Measurements from ENCODE around the gene CCDC88C. TPM values are rescaled to one million over a fixed set of nuclear protein-coding genes. Genes with fewer than 3 reads are reported as not detected.

The CCDC88C gene
- total RNA-seq, 1 donor from 2014 or later, result 78.5 TPM

DNA sequence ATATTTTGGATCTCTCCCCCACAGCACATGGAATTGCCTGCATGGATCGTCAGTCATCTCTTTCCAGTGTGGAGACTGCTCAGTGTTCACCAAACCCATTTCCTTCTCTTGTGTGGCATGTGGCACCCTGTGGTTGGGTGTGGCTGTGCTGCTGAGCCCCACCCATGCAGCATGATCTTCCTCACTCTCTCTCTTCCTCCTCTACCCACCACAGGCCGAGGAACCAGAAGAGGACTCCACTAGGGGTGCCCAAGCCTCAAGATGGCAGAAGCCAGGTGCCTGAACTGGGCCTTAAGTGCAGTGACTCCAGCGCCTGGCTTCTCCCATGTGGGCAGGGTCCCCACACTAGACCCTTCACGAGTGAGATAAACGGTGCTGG is 106.3 kb downstream of the CCDC88C start:
- DNase-seq (ENCODE audit: low spot score), result no peak

DNA sequence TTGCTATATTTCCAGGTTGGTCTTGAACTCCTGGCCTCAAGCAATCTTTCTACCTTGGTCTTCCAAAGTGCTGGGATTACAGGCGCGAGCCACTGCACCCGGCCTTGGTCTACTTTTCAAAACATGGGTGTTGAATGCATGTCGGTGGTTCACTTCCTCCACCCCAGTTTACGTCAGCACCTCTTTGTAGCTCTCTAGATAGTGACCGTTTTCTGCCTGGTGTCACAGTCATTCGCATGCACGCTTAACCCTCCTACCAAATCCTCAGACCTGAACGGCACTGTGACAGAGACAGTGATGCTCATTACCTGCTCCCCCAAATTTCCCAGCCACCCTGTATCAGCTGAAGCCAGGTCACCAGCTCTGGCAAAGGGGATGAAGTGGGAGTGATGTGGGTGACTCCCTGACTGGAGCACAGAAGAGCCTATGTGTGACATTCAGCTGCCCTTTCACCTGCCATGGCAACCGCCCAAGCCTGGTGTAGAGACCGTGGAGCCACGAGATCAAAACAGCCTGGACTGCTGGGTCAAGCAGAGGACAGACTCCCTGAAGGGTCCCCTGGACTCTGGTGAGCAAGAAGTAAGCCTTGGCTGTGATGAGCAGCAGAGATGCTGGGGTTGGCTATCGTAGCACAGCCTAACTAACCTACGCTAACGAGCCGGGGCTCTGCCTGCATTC is 106.9 kb downstream of the CCDC88C start:
- DNase-seq (ENCODE audit: low spot score), result no peak

DNA sequence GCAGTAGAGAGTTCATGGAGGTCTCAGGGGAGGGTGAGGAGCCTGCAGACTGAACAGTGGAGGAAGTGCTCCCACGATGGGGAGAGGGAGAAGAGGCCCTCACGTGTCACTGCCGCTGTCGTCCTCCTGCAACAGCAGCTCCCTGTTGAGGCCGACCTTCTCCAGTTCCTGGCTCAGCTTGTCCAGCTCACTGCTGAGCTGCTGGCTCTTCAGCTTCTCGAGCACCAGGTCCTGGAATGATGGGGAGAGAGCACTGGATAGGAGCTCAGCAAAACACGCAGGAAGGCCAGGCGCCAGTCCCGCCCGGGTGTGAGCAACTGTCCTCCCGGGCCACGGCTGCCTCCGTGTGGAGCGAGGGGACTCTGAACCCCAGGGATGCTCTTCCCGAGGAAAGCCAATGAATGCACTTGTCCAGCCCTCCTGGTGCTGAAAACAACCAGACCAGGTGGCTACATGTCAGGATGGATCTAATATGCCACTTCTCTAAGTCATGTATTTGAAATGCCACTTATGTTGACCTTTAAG is 107.8 kb downstream of the CCDC88C start:
- no peak for DNase-seq (ENCODE audit: low spot score)

DNA sequence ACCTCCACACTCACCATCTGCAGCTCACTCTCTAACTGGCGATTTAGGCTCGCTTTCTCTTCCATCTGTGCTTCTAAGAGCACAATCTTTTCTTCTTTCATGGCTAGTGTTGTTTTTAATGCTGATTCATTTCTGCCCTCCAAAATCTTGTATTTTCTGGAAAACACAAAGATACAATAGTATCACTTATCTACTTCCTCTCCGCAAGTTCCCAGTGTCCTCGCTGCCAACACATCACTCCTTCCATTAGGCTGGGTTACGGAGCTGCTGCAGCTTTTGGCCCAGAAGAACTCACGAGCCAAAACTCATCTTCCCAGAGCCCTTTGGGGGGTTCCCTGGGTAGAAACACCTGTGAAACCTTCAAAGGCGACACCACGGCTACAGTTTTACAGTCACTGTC is 109.3 kb downstream of the CCDC88C start:
- no peak for DNase-seq (ENCODE audit: low spot score)

DNA sequence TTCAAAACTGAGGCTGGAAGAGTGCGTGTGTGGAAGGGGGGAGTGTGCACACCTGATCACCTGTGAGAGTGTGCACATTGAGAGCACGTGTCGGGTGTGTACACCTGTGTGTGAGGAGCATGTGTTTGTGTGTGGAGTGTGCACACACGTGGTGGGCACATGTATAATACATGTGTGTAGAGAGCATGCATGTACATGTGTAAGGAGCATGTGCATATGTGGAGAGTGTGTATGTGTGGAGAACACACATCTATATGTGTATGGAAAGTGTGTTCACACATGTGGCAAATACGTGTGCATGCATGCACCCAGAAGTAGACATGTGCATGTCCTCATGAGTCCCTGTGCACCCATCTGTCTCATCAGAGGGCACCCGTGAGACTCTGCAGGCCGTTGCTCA is 110.0 kb downstream of the CCDC88C start:
- DNase-seq (ENCODE audit: low spot score), result no peak

DNA sequence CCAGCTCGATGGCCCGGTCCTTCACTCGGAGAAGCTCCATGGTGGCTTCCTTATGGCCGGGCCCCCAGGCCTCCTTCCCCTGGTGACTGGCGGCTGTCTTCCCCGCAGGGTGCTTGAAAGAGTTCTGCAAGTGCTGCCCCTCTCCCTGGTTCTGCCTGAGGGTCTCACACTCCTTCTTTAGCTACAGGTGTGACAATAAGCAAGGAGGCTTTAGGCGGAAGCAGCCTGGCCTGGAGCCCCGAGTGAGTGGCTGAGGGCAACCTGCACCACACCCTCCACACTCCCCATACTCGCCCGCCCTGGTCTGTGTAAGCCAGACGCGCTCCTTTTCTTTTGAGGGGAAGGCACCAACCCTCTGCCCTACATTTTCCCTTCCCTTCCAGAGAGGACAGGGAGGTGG is 110.6 kb downstream of the CCDC88C start:
- no peak for DNase-seq (ENCODE audit: low spot score)

DNA sequence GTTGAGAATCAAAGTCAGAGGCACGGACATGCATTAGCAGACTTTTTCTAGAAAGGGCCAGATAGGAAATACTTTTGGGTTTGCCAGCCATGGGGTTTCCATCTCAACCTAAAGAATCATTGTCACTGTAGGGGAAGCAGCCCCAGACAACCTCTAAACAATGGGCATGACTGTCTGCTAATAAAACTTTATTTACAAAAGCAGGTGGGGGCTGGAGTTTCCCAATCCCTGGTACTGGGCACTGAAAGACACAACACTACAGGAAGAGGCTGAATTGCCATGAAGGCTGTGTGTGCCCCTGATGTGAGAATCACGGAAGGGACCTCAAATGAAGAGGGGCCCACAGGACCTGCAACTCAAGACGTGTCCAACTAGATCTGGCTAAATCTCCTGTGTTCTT is 111.1 kb downstream of the CCDC88C start:
- DNase-seq (ENCODE audit: low spot score), result no peak

DNA sequence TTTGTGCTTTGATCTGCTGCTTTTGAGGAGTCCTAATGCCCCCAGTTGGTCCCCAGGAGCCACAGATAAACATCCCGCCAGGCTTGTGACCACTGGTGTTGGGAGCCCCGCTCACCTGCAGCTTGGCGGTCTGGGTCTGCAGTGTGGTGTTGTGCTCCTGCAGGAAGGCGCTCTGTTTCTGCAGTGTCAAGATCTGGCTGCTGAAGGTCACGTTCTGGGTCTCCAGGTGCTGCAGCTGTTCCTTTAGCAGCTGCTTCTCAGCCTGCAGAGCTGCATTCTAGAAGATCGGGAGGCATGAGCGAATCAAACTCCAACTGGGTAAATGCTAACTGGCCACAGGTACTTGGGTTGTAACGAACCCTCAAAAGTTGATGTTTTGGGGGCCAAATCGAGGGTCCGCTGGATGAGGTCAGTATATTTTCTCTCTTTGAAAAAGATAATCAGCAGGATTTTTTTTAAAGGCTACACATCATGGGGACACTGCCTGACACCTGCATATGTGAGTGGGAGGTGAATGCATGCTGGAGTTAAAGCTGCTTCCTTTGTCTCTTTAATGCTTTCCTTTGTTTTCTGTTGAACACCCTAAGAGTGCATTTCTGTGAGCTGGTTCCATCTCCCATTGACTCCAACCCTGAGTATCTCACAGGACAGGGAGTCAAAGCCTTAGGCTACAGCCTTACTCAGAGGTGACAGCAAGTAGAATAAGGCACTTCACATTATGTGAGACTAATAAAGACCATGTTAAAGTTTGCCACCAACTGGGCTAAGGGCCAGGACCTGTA is 111.8 kb downstream of the CCDC88C start:
- DNase-seq (ENCODE audit: low spot score), result no peak

DNA sequence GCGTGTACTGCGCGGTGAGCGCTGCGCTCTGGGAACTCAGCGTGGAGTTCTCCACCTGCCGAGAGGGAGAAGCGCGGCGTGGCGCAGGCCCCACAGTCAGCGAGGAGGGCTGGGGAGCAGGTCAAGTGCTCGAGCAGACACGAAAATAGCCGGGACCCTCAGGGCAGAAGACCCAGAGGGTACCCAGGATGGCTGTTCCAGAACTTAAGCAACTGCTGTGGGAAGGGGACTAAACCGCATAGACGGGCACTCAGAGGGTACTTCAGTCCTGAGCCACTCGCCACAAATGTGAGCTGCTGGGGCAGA is 113.7 kb downstream of the CCDC88C start:
- DNase-seq (ENCODE audit: low spot score), result no peak

DNA sequence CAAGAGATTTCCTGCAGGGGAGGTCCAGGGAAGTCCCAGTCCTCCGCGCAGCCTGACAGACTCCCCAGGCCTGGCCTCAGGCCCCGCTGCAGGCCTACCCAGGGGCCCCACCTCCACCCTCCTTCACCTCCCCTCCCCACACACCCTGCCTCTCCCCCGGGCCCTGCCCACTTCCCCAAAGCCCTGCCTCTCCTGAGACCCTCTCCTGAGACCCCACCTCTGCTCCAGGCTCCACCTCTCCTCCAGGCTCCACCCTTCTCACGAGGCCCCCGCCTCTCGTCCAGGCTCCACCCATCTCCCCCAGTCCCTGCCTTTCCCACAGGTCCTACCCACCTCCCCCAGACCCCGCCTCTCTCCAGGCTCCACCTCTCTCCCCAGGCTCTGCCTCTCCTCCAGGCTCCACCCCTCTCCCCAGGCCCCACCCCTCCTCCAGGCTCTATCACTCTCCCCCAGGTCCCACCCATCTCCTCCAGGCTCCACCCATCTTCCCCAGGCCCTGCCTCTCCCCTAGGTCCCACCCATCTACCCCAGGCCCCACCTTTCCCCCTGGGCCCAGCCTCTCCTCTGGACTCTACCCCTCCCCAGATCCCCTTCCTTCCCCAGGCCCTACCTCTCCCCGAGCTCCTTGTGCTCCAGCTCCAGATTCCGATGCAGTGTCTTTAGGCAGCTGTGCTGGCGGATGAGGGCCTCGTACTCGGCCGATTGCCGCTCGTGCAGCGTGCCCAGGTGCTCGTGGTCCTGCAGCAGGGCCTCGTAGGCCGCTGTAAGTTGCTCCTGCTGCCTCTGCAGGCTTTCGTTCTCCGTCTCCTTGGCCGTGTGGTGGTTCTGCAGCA is 114.3 kb downstream of the CCDC88C start:
- no peak for DNase-seq (ENCODE audit: low spot score)

DNA sequence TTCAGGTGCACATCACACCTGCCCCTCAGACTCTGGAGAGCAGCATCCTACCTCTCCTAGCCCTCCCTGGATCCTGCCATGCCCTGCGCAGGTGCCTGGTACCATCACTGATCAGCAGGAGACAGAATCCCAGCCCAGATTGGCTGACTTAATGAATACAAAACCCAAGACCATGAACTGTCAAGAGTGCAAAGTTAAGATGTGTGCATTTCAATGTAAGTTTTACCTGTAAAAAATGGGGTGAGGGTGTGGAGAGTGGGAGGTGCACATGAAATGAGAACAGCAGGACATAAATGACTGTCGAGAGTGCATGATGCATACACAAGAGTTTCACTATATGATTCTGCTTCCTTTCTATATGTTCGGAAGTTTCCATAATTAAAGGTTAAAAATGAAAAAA is 115.2 kb downstream of the CCDC88C start:
- no peak for DNase-seq (ENCODE audit: low spot score)

DNA sequence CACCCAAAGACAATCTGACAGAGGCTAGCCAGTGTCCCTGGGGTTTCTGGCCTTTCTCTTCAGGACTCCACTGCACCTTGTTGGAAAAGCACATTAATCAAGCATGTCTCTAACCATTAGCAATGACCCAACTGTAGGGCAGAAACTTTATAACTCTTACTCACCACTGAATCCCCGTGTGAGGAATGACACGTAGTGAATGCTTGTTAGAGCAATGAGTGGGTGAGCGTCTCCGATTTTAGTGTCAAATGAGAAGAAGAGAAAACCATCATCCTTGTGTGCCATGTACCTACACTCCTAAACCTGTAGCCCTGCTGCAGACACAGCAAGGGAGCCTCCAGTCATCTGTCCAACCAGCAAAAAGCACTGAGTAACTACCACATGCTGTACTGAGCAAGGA is 116.7 kb downstream of the CCDC88C start:
- no peak for DNase-seq (ENCODE audit: low spot score)

DNA sequence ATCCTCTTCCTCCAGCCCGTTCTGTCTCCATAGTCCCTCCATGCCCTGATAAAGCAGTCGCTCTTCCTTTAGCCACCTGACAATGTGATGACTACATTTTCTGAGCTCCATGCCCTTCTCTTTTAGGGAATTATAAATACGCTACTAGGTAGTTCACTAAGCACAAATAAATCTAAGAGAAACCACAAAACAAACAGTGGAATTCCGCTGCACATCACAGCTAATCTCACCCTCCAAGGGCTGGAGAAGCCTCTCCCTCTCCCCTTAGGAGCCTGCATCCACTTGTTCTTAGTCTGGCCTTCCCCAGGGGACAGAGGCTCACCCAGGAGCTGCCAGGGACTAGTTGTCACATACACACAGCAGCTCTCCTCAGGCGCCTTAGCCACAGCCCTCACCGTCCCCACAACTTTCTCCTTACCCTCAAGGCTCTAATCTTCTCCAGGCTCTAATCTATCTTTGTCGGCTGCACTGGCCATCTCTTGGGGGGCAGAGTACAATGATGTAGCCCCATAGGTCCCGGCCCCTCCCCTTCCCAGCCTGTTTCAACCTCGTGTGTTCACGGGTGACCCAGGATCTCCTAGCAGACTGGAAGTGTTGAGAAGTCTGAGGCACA is 117.2 kb downstream of the CCDC88C start:
- no peak for DNase-seq (ENCODE audit: low spot score)

DNA sequence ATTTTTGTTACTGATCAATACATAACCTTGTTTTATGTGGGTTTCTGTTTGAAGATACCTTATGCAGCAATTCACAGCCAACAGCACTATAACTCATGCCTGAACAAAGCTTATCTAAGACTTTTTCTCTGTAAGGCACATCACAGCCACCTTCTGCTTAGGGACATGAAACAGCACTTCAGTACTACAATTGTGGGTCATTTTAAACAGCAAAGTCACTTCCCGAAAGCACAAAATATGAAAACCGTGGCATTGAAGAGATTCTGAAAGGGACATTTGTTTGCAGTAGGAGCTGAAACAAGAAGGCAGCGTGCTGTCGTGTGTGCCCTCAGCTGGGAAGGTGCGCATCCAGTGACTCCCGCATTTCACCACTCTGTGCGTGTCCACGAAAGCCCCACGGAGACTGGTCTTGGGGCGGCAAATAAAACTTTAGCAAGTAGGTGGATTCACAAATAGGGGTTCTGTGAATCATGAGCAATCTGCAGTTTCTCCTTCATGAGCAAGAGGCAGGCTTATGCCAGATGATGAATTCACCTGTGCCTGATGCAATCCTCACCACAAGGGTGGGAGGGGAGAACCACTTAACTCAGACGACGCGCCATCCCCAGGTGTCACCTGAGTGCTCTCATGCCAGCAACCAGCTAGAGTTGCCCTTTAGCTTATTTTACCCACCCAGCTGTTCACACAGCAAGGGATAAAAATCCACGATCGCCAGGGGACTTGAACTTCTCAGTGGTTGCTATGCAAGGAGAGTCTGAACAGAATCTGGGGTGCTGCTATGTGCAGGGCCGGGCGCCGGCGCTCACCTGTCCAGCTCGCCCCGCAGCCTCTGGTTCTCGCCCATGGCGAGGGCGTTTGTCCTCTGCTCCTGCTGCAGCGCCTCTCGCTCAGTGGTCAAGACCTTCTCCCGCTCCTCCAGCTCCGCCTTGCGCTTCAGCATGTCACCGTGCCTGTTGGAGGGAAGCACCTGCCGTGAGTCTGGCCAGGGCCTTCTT is 118.2 kb downstream of the CCDC88C start:
- no peak for DNase-seq (ENCODE audit: low spot score)

DNA sequence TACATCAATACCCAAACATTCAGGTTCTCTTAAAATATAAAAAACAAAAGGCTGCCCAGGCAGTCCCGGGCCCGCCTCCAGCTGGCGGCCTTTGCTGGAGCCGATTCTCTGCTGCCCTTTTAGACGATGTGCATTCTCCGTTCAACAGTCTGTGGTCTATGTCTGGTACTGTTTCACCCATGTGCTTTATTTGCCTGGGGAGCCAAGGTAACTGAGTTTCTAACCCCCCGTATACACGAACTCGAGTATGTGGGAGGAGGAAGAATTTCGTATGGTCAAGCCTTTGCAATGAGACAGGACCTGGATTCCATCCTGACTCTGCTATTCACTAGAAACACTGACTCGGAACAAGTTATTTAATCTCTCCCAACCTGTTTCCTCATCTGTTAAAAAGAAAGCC is 119.0 kb downstream of the CCDC88C start:
- no peak for DNase-seq (ENCODE audit: low spot score)

DNA sequence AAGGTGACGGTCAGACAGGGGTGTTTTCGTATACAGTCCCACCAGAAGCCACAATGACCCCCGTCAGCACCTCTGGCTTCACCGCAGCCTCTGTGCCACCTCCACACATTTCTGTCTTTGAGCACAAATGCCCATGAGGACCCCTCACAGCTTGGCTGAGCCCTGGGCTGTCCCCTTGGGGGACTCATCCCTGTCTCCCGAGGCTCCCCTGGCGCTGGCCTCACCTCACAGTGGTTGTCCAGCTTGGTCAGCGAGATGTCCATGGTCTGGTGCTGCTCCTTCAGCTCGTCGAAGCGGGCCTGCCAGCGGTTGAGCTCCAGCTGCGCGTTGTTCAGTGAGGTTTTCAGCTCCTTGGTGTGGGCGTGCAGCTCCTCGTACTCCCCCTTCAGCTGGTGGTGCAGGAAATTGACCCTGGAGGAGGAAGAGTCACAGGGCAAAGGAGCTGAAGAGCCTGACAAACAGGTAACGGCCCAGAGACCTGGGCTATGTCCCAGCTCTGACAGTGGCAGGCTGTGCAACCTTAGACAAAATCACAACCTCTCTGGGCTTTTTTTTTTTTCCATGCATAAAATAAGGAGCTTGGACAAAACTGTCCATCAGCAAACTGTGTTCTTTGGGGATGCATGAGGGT is 120.4 kb downstream of the CCDC88C start:
- no peak for DNase-seq (ENCODE audit: low spot score)

DNA sequence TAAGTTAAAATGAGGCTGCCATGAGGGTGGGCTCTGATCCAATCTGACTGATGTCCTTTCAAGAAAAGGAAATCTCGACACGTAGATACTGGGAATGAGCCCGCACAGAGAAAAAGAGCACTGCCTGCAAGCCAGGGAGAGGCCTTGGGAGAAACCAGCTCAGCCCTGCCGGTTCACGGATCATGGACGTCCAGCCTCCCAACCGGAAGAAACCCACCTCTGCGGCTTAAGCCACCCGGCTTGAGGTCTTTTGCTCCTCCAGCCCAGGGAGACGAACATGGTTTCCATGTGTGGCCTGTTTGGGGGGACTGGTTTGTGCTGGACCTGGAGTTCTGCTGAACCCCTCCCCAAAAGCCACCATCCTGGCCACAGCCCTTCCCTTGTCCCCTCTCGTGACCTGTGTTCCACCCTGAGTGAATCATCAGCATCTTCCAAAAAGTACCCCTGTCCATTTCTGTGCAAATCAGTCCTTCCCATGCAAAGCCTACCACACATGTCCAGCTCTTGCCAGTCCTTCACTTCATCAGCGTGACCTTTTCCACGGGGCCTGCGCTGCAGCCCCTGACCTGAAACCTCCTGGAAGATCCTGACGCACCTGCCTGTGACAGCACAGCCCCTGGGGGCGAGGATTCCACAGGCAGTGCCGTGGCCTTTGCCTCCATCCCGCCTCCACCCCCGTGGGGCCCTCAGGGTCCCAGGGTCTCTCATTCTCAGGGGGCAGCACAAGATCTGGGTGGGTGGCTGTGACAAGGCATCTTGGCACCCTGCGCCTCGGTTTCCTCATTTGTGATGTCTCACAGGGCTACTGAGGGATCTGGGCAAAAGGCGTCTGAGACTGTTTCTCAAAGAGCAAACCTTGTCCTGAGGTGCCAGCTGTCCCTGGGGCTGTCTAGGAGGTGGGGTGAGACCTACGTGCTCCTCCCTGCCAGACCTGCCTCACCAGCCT is 121.5 kb downstream of the CCDC88C start:
- DNase-seq (ENCODE audit: low spot score), result no peak

DNA sequence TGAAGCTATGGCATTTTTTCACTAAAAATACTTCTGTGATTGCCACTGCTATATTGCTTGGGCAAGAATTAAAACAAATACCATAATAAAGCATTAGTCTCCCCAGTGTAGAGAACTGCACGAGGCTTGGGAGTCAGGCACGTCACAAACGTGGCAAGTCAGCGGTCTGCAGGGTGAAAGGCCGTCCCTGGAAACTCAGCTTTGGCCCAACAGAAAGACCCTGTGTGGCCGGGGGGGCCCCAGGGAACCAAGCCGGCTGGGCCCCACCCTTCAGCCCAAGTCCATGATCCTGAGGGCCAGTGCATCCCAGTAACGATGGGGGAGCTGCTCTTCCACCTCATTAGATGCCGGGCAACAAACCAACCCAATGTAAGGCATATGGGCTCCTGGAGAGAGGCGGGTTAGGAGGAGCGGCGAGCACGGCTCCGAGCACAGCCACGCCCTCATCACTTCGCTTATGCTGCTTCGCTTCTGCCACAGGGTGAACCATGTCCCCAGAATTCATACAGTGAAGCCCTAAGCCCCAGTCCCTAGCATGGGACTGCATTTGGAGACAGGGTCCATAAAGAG is 122.3 kb downstream of the CCDC88C start:
- no peak for DNase-seq (ENCODE audit: low spot score)

DNA sequence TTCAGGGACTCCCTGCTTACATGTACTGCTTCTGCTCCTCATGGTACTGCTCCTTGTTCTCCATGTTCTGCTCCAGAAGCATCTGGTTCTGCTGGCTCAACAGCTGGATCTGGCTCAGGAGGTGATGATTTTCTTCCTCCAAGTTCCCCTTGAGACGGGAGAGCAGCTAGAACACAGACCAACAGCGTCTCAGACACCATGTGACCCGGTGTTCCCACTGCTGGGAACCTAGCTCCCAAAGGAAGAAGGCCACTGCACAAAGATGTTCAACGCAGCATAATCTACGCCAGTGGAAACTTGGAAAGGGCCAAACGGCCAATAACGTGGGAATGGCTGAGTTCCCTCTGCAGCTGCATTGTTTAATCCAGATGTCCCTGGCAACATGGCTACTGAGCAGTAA is 123.5 kb downstream of the CCDC88C start:
- DNase-seq (ENCODE audit: low spot score), result no peak
